IMR-90 (cell line): Measurements from ENCODE around the gene RIOK2. TPM values are rescaled to one million over a fixed set of nuclear protein-coding genes. Genes with fewer than 3 reads are reported as not detected.

Experiments used
- ATAC-seq: fragments of 200-7000 bp; cut with Tn5 transposase; 2 replicates; pipeline ENCODE4 v1.9.1; 2020; ENCODE audit warnings: low read depth, mild to moderate bottlenecking, moderate library complexity
- BruUV-seq: library from RNA; stranded (reverse); fragments of 400-500 nt; replicated peaks from 2 replicates; lab custom pipeline; 2021; lab: Mats Ljungman, UMichigan
- CTCF ChIA-PET: fragments of 300-600 bp; formaldehyde crosslinking; extraction: SDS; loops from one replicate; lab custom pipeline; 2021; ENCODE audit warnings: antibody characterized with exemption; lab: Yijun Ruan, JAX
- POLR2A ChIA-PET: fragments of 300-600 bp; sonication (Branson Sonifier 250); formaldehyde crosslinking; loops from one replicate; lab custom pipeline; 2022; ENCODE audit warnings: antibody characterized with exemption; ENCODE audit not compliant: unreplicated experiment; lab: Charles Lee
- DNase-seq: peaks from one replicate; pipeline ENCODE4 v3.0.0; 2013
- H2AFZ ChIP-seq: replicated peaks from 2 replicates; pipeline ENCODE3; 2013; ENCODE audit warnings: low read length, mild to moderate bottlenecking; ENCODE audit not compliant: poor library complexity
- H2AK5ac ChIP-seq: 2 replicates; pipeline ENCODE4 v1.6.1; 2013; ENCODE audit warnings: low read depth, low read length, inconsistent platforms
- H2AK9ac ChIP-seq: replicated peaks from 2 replicates; pipeline ENCODE3; 2013; ENCODE audit warnings: mild to moderate bottlenecking, low read depth, low read length, moderate library complexity; ENCODE audit not compliant: poor library complexity
- H2BK120ac ChIP-seq: 2 replicates; pipeline ENCODE4 v1.6.1; 2013; ENCODE audit warnings: low read depth, low read length, inconsistent platforms
- H2BK15ac ChIP-seq: 3 replicates; pipeline ENCODE4 v1.6.1; 2013; ENCODE audit warnings: low read depth, low read length, inconsistent platforms
- H2BK20ac ChIP-seq: 2 replicates; pipeline ENCODE4 v1.6.1; 2013; ENCODE audit warnings: low read depth, mild to moderate bottlenecking, inconsistent platforms, low read length, moderate library complexity
- H2BK5ac ChIP-seq: 2 replicates; pipeline ENCODE4 v1.6.1; 2013; ENCODE audit warnings: mild to moderate bottlenecking, low read depth, low read length, inconsistent platforms; ENCODE audit not compliant: poor library complexity, severe bottlenecking
- H3K14ac ChIP-seq: replicated peaks from 2 replicates; pipeline ENCODE4 v1.6.1; 2013; ENCODE audit warnings: low read depth, low read length, inconsistent platforms
- H3K18ac ChIP-seq: 2 replicates; pipeline ENCODE4 v1.6.1; 2013; ENCODE audit warnings: low read depth, low read length, control low read depth
- H3K23ac ChIP-seq: 2 replicates; pipeline ENCODE4 v1.6.1; 2013; ENCODE audit warnings: low read depth, low read length, inconsistent platforms
- H3K27ac ChIP-seq: 2 replicates; pipeline ENCODE4 v1.5.1; 2013; ENCODE audit warnings: mild to moderate bottlenecking, control low read depth, low read length; ENCODE audit not compliant: insufficient read depth
- H3K27me3 ChIP-seq: 2 replicates; pipeline ENCODE4 v1.6.1; 2013; ENCODE audit warnings: low read length; ENCODE audit not compliant: control insufficient read depth, insufficient read depth
- H3K36me3 ChIP-seq: 2 replicates; pipeline ENCODE4 v1.6.1; 2013; ENCODE audit warnings: low read length, mixed read lengths; ENCODE audit not compliant: control insufficient read depth, insufficient read depth
- H3K4ac ChIP-seq: 2 replicates; pipeline ENCODE4 v1.6.1; 2013; ENCODE audit warnings: low read depth, low read length, inconsistent platforms
- H3K4me1 ChIP-seq: 2 replicates; pipeline ENCODE4 v1.6.1; 2013; ENCODE audit warnings: low read length, mixed read lengths; ENCODE audit not compliant: control insufficient read depth, insufficient read depth
- H3K4me2 ChIP-seq: 2 replicates; pipeline ENCODE4 v1.6.1; 2013; ENCODE audit warnings: low read depth, mild to moderate bottlenecking, control low read depth, low read length, moderate library complexity
- H3K4me3 ChIP-seq: 2 replicates; pipeline ENCODE4 v1.5.1; 2013; ENCODE audit warnings: low read depth, mild to moderate bottlenecking, control low read depth, low read length, moderate library complexity; ENCODE audit not compliant: insufficient read depth
- H3K56ac ChIP-seq: 2 replicates; pipeline ENCODE4 v1.6.1; 2013; ENCODE audit warnings: low read length, inconsistent platforms; ENCODE audit not compliant: insufficient read depth; ENCODE audit errors: extremely low read depth
- H3K79me1 ChIP-seq, 2 experiments: 2 replicates each; pipeline ENCODE4 v1.6.1; 2013; ENCODE audit warnings: low read length in 2 of 2, inconsistent platforms in 1 of 2, low read depth in 1 of 2
- H3K9ac ChIP-seq: 2 replicates; pipeline ENCODE4 v1.6.1; 2013; ENCODE audit warnings: low read depth, low read length, control low read depth
- H3K9me1 ChIP-seq: 2 replicates; pipeline ENCODE4 v1.6.1; 2013; ENCODE audit warnings: low read length, inconsistent platforms; ENCODE audit not compliant: insufficient read depth
- H3K9me3 ChIP-seq: 2 replicates; pipeline ENCODE4 v1.6.1; 2013; ENCODE audit warnings: low read length; ENCODE audit not compliant: control insufficient read depth, insufficient read depth
- H4K20me1 ChIP-seq: 2 replicates; pipeline ENCODE4 v1.6.1; 2013; ENCODE audit warnings: low read length, inconsistent platforms; ENCODE audit not compliant: insufficient read depth
- H4K5ac ChIP-seq: 2 replicates; pipeline ENCODE4 v1.6.1; 2013; ENCODE audit warnings: mild to moderate bottlenecking, low read depth, low read length, control low read depth
- H4K8ac ChIP-seq, 2 experiments: 2 replicates each; pipeline ENCODE4 v1.6.1; 2013; ENCODE audit warnings: low read depth in 2 of 2, low read length in 2 of 2, control low read depth in 1 of 2, inconsistent platforms in 1 of 2
- H4K91ac ChIP-seq: 2 replicates; pipeline ENCODE4 v1.6.1; 2013; ENCODE audit warnings: low read depth, low read length, inconsistent platforms; ENCODE audit not compliant: insufficient read depth
- BHLHE40 ChIP-seq: fragments of 150-350 bp; IDR thresholded peaks from 2 replicates; pipeline ENCODE4 v1.6.1; 2016; ENCODE audit warnings: mild to moderate bottlenecking, low read depth, low read length
- CEBPB ChIP-seq: IDR thresholded peaks from 2 replicates; pipeline ENCODE4 v1.6.1; 2012; ENCODE audit warnings: low read depth, low read length, improper control_type of control experiment
- CHD1 ChIP-seq: IDR thresholded peaks from 2 replicates; pipeline ENCODE4 v1.6.1; 2012; ENCODE audit warnings: low read depth, low read length, improper control_type of control experiment
- ELK1 ChIP-seq: fragments of 150-350 bp; IDR thresholded peaks from 2 replicates; pipeline ENCODE4 v1.6.1; 2016; ENCODE audit warnings: low read depth, mild to moderate bottlenecking, low read length, moderate library complexity, borderline replicate concordance
- FOS ChIP-seq: fragments of 150-350 bp; IDR thresholded peaks from 2 replicates; pipeline ENCODE4 v1.6.1; 2016; ENCODE audit warnings: low read depth, low read length
- MAFK ChIP-seq: IDR thresholded peaks from 2 replicates; pipeline ENCODE4 v1.6.1; 2012; ENCODE audit warnings: low read depth, low read length, improper control_type of control experiment
- MAZ ChIP-seq: IDR thresholded peaks from 2 replicates; pipeline ENCODE4 v1.6.1; 2012; ENCODE audit warnings: low read depth, mild to moderate bottlenecking, low read length, improper control_type of control experiment, moderate library complexity, borderline replicate concordance
- MXI1 ChIP-seq: IDR thresholded peaks from 2 replicates; pipeline ENCODE4 v1.6.1; 2012; ENCODE audit warnings: low read depth, mild to moderate bottlenecking, low read length, moderate library complexity, borderline replicate concordance
- NFE2L2 ChIP-seq: fragments of 150-350 bp; IDR thresholded peaks from 2 replicates; pipeline ENCODE4 v1.6.1; 2016; ENCODE audit warnings: low read depth, mild to moderate bottlenecking, low read length
- POLR2A ChIP-seq: IDR thresholded peaks from 2 replicates; pipeline ENCODE4 v1.6.1; 2012; ENCODE audit warnings: mild to moderate bottlenecking, low read depth, low read length
- RAD21 ChIP-seq: IDR thresholded peaks from 2 replicates; pipeline ENCODE4 v1.6.1; 2012; ENCODE audit warnings: low read length, improper control_type of control experiment
- RCOR1 ChIP-seq: IDR thresholded peaks from 2 replicates; pipeline ENCODE4 v1.6.1; 2012; ENCODE audit warnings: mild to moderate bottlenecking, low read length, improper control_type of control experiment; ENCODE audit not compliant: insufficient replicate concordance
- SMC3 ChIP-seq: fragments of 150-350 bp; IDR thresholded peaks from 2 replicates; pipeline ENCODE4 v1.6.1; 2016; ENCODE audit warnings: low read depth, mild to moderate bottlenecking, antibody characterized with exemption, low read length, moderate library complexity
- USF2 ChIP-seq: fragments of 150-350 bp; IDR thresholded peaks from 2 replicates; pipeline ENCODE4 v1.6.1; 2017; ENCODE audit warnings: mild to moderate bottlenecking, antibody characterized with exemption, low read length, low read depth
- WGBS, 2 experiments: methylation state at CpG; one replicate each; pipeline versions ENCODE4 v1.1.5 to v1.1.7; 2013; ENCODE audit warnings: missing lambda C conversion rate in 2 of 2; ENCODE audit not compliant: insufficient read length in 1 of 2; ENCODE audit errors: extremely low coverage in 2 of 2; 5-methylcytosine and 5-hydroxymethylcytosine counted together
- dilution Hi-C: fragments of 300-500 bp; cut with HindIII; formaldehyde crosslinking; loops from one replicate; pipeline ENCODE4 v1.14.3; 2018; ENCODE audit warnings: low sequenced_read_pairs; ENCODE audit not compliant: unreplicated experiment
- in situ Hi-C: fragments of 300-500 bp; cut with MboI; formaldehyde crosslinking; loops from 3 replicates; pipeline ENCODE4 v1.14.3; 2019; ENCODE audit warnings: low sequenced_read_pairs, inconsistent platforms, mixed read lengths
- intact Hi-C: fragments of 100-400 bp; cut with micrococcal nuclease; formaldehyde crosslinking; loops from 2 replicates; pipeline ENCODE4 v1.10.0; 2022
- polyA plus RNA-seq, 3 experiments: library from polyadenylated mRNA; depleted of rRNA; stranded (reverse); fragments of >200 nt; gene quantifications; 2 replicates each; pipeline ENCODE4 v1.2.3, GENCODE V29; 2012; ENCODE audit warnings: low replicate concordance in 1 of 3
- total RNA-seq: library from RNA; depleted of rRNA; stranded (reverse); fragments of >200 nt; gene quantifications from 2 replicates; pipeline ENCODE4 v1.2.3, GENCODE V29; 2012

Gene RIOK2
- total and polyA plus RNA-seq, 2 of the 4 experiments (the other 2 are of a cell fraction) = 10.7 to 17.7 TPM

GRCh38 chr5:97192580-97193354, 9.7 kb upstream of the RIOK2 start (continued):
- TF ChIP-seq ELK1 = no peak

- no peak overlapping the region for H3K9ac ChIP-seq
- H2BK20ac ChIP-seq = no peak overlapping the region
- no peak overlapping the region for H2BK120ac ChIP-seq
- H3K18ac ChIP-seq = no peak overlapping the region
- no peak overlapping the region for H3K4me2 ChIP-seq
- no peak overlapping the region for H2AK9ac ChIP-seq
- ChIA-PET CTCF (no interaction called here), POLR2A (no interaction called here)
- no peaks in the 10 kb centered on the region for H3K79me1 ChIP-seq
- in situ Hi-C loops = no loop called here
- no peaks in the 10 kb centered on the region for H3K4me1 ChIP-seq
- H3K27me3 ChIP-seq = no peaks in the 10 kb centered on the region
- no peaks in the 10 kb centered on the region for H4K20me1 ChIP-seq
- no peak overlapping the region for H3K4ac ChIP-seq
- H2BK5ac ChIP-seq = no peak overlapping the region
- no peak overlapping the region for H4K5ac ChIP-seq
- no peak overlapping the region for H3K56ac ChIP-seq
- WGBS, 2 experiments = no CpG with 5 or more reads among the region's 2 CpGs
- ATAC-seq (no peak), DNase-seq (no peak)
- no peak overlapping the region for H4K8ac ChIP-seq
- no peaks in the 10 kb centered on the region; the same call in 1 of the 2 replicates for H3K9me1 ChIP-seq
- H3K14ac ChIP-seq = no peak overlapping the region
- no peak overlapping the region for H3K4me3 ChIP-seq
- intact Hi-C loops = no loop called here
- TF ChIP-seq POLR2A = no peak
- no peak for TF ChIP-seq MXI1
- no peak for TF ChIP-seq BHLHE40
- TF ChIP-seq CEBPB = no peak
- no peak for TF ChIP-seq SMC3
- TF ChIP-seq MAFK = no peak
- TF ChIP-seq CHD1 = no peak
- TF ChIP-seq FOS = no peak
- TF ChIP-seq USF2 = no peak
- no peak for TF ChIP-seq RAD21
- no peak for TF ChIP-seq RCOR1
- no peak for TF ChIP-seq ELK1
- TF ChIP-seq NFE2L2 = no peak
- TF ChIP-seq MAZ = no peak
- H2AFZ ChIP-seq = no peak overlapping the region
- no peak overlapping the region for H3K27ac ChIP-seq
- H4K91ac ChIP-seq = no peak overlapping the region
- H3K23ac ChIP-seq = no peak overlapping the region
- BruUV-seq = no TSS peak
- no peaks in the 10 kb centered on the region for H3K36me3 ChIP-seq
- no peaks in the 10 kb centered on the region for H3K9me3 ChIP-seq
- H2BK15ac ChIP-seq = no peak overlapping the region
- no peak overlapping the region for H2AK5ac ChIP-seq
- dilution Hi-C loops = no loop called here
These were observed 8.8 kb upstream of the RIOK2 start for GRCh38 chr5:97191893-97192292.
